Hepatocyte (in vitro differentiated cells): ENCODE results near the gene MYO1A. TPM values are rescaled to one million over a fixed set of nuclear protein-coding genes. Genes with fewer than 3 reads are reported as not detected.
A peak's percentile ranks its signal among the peaks of the same experiment; 100 is the strongest.

Source experiments
- DNase-seq: peaks from one replicate; pipeline ENCODE4 v3.0.0-alpha.2; 2016; ENCODE audit warnings: low spot score
- H2AFZ ChIP-seq: fragments of 200-600 bp; sonication (generic); 2 replicates; pipeline ENCODE4 v1.6.0; 2016; ENCODE audit warnings: antibody characterized with exemption, mild to moderate bottlenecking
- H3K27ac ChIP-seq: fragments of 200-600 bp; sonication (generic); 2 replicates; pipeline ENCODE4 v1.5.1; 2016; ENCODE audit warnings: mild to moderate bottlenecking
- H3K27me3 ChIP-seq: fragments of 200-600 bp; sonication (generic); 2 replicates; pipeline ENCODE4 v1.6.1; 2016
- H3K36me3 ChIP-seq: fragments of 200-600 bp; sonication (generic); replicated peaks from 2 replicates; pipeline ENCODE4 v1.5.1; 2016; ENCODE audit warnings: low read depth; ENCODE audit not compliant: insufficient read depth
- H3K4me1 ChIP-seq: fragments of 200-600 bp; sonication (generic); 2 replicates; pipeline ENCODE4 v1.5.1; 2016; ENCODE audit warnings: mild to moderate bottlenecking, moderate library complexity; ENCODE audit not compliant: insufficient read depth
- H3K4me2 ChIP-seq: fragments of 200-600 bp; sonication (generic); 2 replicates; pipeline ENCODE4 v1.6.0; 2016
- H3K4me3 ChIP-seq: fragments of 200-600 bp; sonication (generic); 2 replicates; pipeline ENCODE4 v1.5.1; 2016; ENCODE audit warnings: mild to moderate bottlenecking
- H3K79me2 ChIP-seq: fragments of 200-600 bp; sonication (generic); 2 replicates; pipeline ENCODE4 v1.6.0; 2017; ENCODE audit warnings: mild to moderate bottlenecking
- H3K9me2 ChIP-seq: fragments of 200-600 bp; sonication (generic); replicated peaks from 2 replicates; pipeline ENCODE4 v1.6.0; 2017; ENCODE audit warnings: mild to moderate bottlenecking; ENCODE audit not compliant: insufficient read depth
- H3K9me3 ChIP-seq: fragments of 200-600 bp; sonication (generic); 2 replicates; pipeline ENCODE4 v1.5.1; 2016; ENCODE audit warnings: low read depth, mild to moderate bottlenecking
- H4K20me1 ChIP-seq: fragments of 200-600 bp; sonication (generic); 2 replicates; pipeline ENCODE4 v1.6.0; 2016; ENCODE audit warnings: mild to moderate bottlenecking; ENCODE audit not compliant: insufficient read depth, poor library complexity, severe bottlenecking
- EZH2 ChIP-seq: fragments of 200-600 bp; sonication (generic); IDR thresholded peaks from 2 replicates; pipeline ENCODE4 v1.6.1; 2016; ENCODE audit warnings: antibody characterized with exemption, mild to moderate bottlenecking, borderline replicate concordance
- EZH2phosphoT487 ChIP-seq: fragments of 200-600 bp; sonication (generic); IDR thresholded peaks from one replicate; pipeline ENCODE4 v1.6.1; 2018; ENCODE audit warnings: antibody characterized with exemption, mild to moderate bottlenecking, low read depth, moderate library complexity; ENCODE audit not compliant: unreplicated experiment, severe bottlenecking
- WGBS: methylation state at CpG from one replicate; pipeline ENCODE4 v1.1.6; 2016; ENCODE audit warnings: low lambda C conversion rate; ENCODE audit errors: missing lambda C conversion rate; 5-methylcytosine and 5-hydroxymethylcytosine counted together
- polyA plus RNA-seq: library from polyadenylated mRNA; unstranded; fragments of >200 nt; fragmentation: Nextera tagmentation; extraction: Ambion mirVana; gene quantifications from 2 replicates; pipeline ENCODE4 v1.2.1, GENCODE V29; 2016
- total RNA-seq: library from RNA; depleted of rRNA; stranded (reverse); fragments of >200 nt; gene quantifications from 2 replicates; pipeline ENCODE4 v1.2.3, GENCODE V29; 2014
- TF ChIP-seq, protein P1 (sequence below): fragments of 200-600 bp; sonication (generic); IDR thresholded peaks from 2 replicates; pipeline ENCODE4 v1.5.1; 2016; ENCODE audit warnings: antibody characterized with exemption, mild to moderate bottlenecking; ENCODE audit not compliant: poor library complexity

The MYO1A gene
- total and polyA plus RNA-seq, 2 experiments from 2014 or later, result 23.8 to 29.2 TPM

GRCh38 chr12:57095440-57095839 lies 45.5 kb upstream of the MYO1A start:
- peaks cover 32% of the 10 kb centered on the region for H3K79me2 ChIP-seq
- peaks cover 3% of the 10 kb centered on the region for H3K36me3 ChIP-seq
- H2AFZ ChIP-seq, result no peak overlapping the region
- peaks cover 31% of the 10 kb centered on the region for H4K20me1 ChIP-seq
- H3K4me1 ChIP-seq, result peaks cover 27% of the 10 kb centered on the region
- peak overlapping the region; percentile 21 for H3K27ac ChIP-seq
- H3K27me3 ChIP-seq, result no peaks in the 10 kb centered on the region
- H3K4me2 ChIP-seq, result no peak overlapping the region
- H3K9me3 ChIP-seq, result no peaks in the 10 kb centered on the region
- DNase-seq, result no peak
- TF ChIP-seq, protein P1, sequence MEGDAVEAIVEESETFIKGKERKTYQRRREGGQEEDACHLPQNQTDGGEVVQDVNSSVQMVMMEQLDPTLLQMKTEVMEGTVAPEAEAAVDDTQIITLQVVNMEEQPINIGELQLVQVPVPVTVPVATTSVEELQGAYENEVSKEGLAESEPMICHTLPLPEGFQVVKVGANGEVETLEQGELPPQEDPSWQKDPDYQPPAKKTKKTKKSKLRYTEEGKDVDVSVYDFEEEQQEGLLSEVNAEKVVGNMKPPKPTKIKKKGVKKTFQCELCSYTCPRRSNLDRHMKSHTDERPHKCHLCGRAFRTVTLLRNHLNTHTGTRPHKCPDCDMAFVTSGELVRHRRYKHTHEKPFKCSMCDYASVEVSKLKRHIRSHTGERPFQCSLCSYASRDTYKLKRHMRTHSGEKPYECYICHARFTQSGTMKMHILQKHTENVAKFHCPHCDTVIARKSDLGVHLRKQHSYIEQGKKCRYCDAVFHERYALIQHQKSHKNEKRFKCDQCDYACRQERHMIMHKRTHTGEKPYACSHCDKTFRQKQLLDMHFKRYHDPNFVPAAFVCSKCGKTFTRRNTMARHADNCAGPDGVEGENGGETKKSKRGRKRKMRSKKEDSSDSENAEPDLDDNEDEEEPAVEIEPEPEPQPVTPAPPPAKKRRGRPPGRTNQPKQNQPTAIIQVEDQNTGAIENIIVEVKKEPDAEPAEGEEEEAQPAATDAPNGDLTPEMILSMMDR, result no peak
- no peak for TF ChIP-seq EZH2phosphoT487
- no peak for TF ChIP-seq EZH2
- H3K4me3 ChIP-seq, result no peak overlapping the region
- WGBS, result 90% methylated on average over 3 of the region's 3 CpGs
- H3K9me2 ChIP-seq, result no peaks in the 10 kb centered on the region

- DNase-seq, result no peak
- Histone ChIP-seq H3K36me3 (peaks cover 3% of the 10 kb centered on the region), H4K20me1 (peaks cover 37% of the 10 kb centered on the region)
Observed at GRCh38 chr12:57094208-57095160, 44.6 kb upstream of the MYO1A start.

DNA sequence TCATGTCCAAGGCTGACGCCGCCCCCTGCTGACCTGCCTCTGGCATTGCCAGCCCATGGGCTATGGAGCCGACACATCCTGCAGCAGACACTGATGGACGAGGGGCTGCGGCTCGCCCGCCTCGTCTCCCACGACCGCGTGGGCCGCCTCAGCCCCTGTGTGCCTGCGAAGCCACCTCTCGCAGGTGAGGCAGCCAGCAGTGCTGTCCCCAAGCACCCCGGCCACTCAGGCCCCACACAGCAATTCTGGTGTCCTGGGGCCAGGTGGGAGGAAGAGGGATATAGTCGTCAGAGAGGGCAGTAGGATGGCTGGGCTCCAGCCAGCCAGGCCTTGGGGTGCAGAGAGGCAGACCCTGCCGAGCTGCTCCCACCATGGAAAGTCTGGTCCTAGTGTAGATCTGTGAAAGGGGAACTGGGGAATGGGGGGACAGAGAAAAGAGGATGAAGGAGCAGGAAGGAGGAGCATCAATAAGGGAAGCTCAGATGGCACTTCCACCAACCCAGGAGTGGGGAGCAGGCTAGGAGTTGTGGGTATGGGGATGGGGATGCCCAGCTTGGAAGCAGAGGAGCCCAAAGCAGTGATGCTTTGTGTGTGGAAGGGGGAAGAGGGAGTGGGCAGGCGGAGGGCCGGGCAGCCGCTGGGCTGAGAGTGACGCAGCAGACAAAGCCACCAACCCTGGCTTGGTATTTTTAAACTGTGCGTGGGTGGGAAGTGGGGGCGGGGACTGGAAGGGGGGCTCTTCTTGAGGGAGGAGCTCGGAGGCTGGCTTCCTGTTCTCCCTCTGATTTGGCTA lies 43.7 kb upstream of the MYO1A start:
- peaks cover 3% of the 10 kb centered on the region for H3K36me3 ChIP-seq
- H3K27me3 ChIP-seq, result no peaks in the 10 kb centered on the region
- H3K4me1 ChIP-seq, result peaks cover 30% of the 10 kb centered on the region
- H4K20me1 ChIP-seq, result peaks cover 37% of the 10 kb centered on the region
- no peak overlapping the region for H3K4me3 ChIP-seq
- H3K9me3 ChIP-seq, result no peaks in the 10 kb centered on the region
- peaks cover 47% of the 10 kb centered on the region for H3K79me2 ChIP-seq
- peak overlapping the region; percentile 79 for H3K27ac ChIP-seq
- no peaks in the 10 kb centered on the region for H3K9me2 ChIP-seq
- 58% methylated on average over 21 of the region's 24 CpGs for WGBS
- peak; percentile 77 for DNase-seq
- no peak for TF ChIP-seq EZH2phosphoT487
- no peak for TF ChIP-seq EZH2
- TF ChIP-seq, protein P1, result peak; percentile 47
- no peak overlapping the region for H2AFZ ChIP-seq
- peak overlapping the region; percentile 70 for H3K4me2 ChIP-seq

More at GRCh38 chr12:57094208-57095160, 44.6 kb upstream of the MYO1A start:
- H2AFZ ChIP-seq, result no peak overlapping the region
- H3K4me2 ChIP-seq, result peak overlapping the region; percentile 70
- no peaks in the 10 kb centered on the region for H3K9me2 ChIP-seq
- H3K9me3 ChIP-seq, result no peaks in the 10 kb centered on the region
- no peaks in the 10 kb centered on the region for H3K27me3 ChIP-seq
- peak overlapping the region; percentile 79 for H3K27ac ChIP-seq
- TF ChIP-seq EZH2phosphoT487, result no peak
- TF ChIP-seq EZH2, result no peak
- TF ChIP-seq, protein P1, result no peak
- WGBS, result 71% methylated on average over 15 of the region's 15 CpGs
- peaks cover 42% of the 10 kb centered on the region for H3K79me2 ChIP-seq
- peaks cover 30% of the 10 kb centered on the region for H3K4me1 ChIP-seq
- H3K4me3 ChIP-seq, result no peak overlapping the region
